DOHH2 (cell line): Measurements from ENCODE around the gene PLA2G7.

Experiments
- H3F3A ChIP-seq: fragments of 200-600 bp; sonication (generic), shearing (Covaris generic); 2 replicates; pipeline ENCODE4 v1.6.0; 2016; ENCODE audit warnings: antibody characterized with exemption, mild to moderate bottlenecking; ENCODE audit not compliant: control insufficient read depth, insufficient read depth
- H3K27ac ChIP-seq: fragments of 200-600 bp; sonication (generic); 2 replicates; pipeline ENCODE4 v1.5.1; 2014; ENCODE audit warnings: low read depth, mild to moderate bottlenecking, low read length, moderate library complexity
- H3K27me3 ChIP-seq: fragments of 200-600 bp; sonication (generic); 2 replicates; pipeline ENCODE4 v1.6.1; 2014; ENCODE audit warnings: mild to moderate bottlenecking, low read length, mixed read lengths; ENCODE audit not compliant: control insufficient read depth
- H3K36me3 ChIP-seq: fragments of 200-600 bp; sonication (generic); 2 replicates; pipeline ENCODE4 v1.6.1; 2014; ENCODE audit warnings: mild to moderate bottlenecking, low read length, moderate library complexity, mixed read lengths; ENCODE audit not compliant: control insufficient read depth
- H3K4me1 ChIP-seq: fragments of 200-600 bp; sonication (generic); 2 replicates; pipeline ENCODE4 v1.6.1; 2014; ENCODE audit warnings: mild to moderate bottlenecking, low read length, mixed read lengths; ENCODE audit not compliant: control insufficient read depth
- H3K4me2 ChIP-seq: fragments of 200-600 bp; sonication (generic); 2 replicates; pipeline ENCODE4 v1.6.0; 2014; ENCODE audit warnings: mild to moderate bottlenecking, low read length, moderate library complexity
- H3K4me3 ChIP-seq: fragments of 200-600 bp; sonication (generic); 2 replicates; pipeline ENCODE4 v1.5.1; 2014; ENCODE audit warnings: mild to moderate bottlenecking, low read length, mixed read lengths
- H3K79me2 ChIP-seq: fragments of 200-600 bp; sonication (generic); 2 replicates; pipeline ENCODE4 v1.6.1; 2014; ENCODE audit warnings: mild to moderate bottlenecking, low read length, mixed read lengths; ENCODE audit not compliant: control insufficient read depth
- H3K9me2 ChIP-seq: fragments of 200-600 bp; sonication (generic); replicated peaks from 2 replicates; pipeline ENCODE4 v1.6.1; 2014; ENCODE audit warnings: mild to moderate bottlenecking, low read length, mixed read lengths; ENCODE audit not compliant: control insufficient read depth
- H3K9me3 ChIP-seq: fragments of 200-600 bp; sonication (generic); 2 replicates; pipeline ENCODE4 v1.6.1; 2014; ENCODE audit warnings: antibody characterized with exemption, low read length, mixed read lengths; ENCODE audit not compliant: control insufficient read depth, insufficient read depth
- H4K20me1 ChIP-seq: fragments of 200-600 bp; sonication (generic); 2 replicates; pipeline ENCODE4 v1.6.0; 2014; ENCODE audit warnings: low read depth, mild to moderate bottlenecking, antibody characterized with exemption, low read length, moderate library complexity; ENCODE audit not compliant: control insufficient read depth, insufficient read depth
- EZH2phosphoT487 ChIP-seq: fragments of 200-600 bp; sonication (generic); IDR thresholded peaks from 2 replicates; pipeline ENCODE4 v1.6.1; 2017; ENCODE audit warnings: borderline replicate concordance, mild to moderate bottlenecking, antibody characterized with exemption, low read length, moderate library complexity, mixed read lengths
- TF ChIP-seq, protein P1 (sequence below): fragments of 200-600 bp; sonication (generic); IDR thresholded peaks from one replicate; pipeline ENCODE4 v1.5.1; 2014; ENCODE audit warnings: antibody characterized with exemption, mild to moderate bottlenecking, low read depth, low read length; ENCODE audit not compliant: poor library complexity, severe bottlenecking

Gene PLA2G7

DNA sequence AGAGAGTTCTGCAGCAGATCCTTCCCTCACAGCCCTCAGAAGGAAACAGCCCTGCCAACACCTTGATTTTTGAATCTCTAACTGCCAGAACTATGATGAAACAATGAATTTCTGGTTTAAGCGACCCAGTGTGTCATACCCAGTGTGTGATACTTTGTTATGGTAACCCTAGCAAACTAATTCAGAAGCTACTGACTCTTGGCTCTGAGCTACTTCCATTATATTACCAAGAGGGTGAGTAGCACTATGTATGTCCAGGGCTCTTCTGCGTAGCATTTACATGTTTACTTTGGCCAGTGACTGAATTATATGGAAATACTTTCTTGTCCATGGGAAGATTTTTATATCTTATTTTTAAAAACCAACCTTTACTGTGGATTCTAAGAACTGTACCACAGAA is 28.3 kb upstream of the PLA2G7 start:
- no peaks in the 10 kb centered on the region for H3F3A ChIP-seq
- 0 out of 2 replicates have a peak, but pooled peaks cover 4% of the 10 kb centered on the region for H3K9me3 ChIP-seq
- H3K27me3 ChIP-seq: no peaks in the 10 kb centered on the region
- no peak overlapping the region for H3K4me2 ChIP-seq
- H3K36me3 ChIP-seq: no peaks in the 10 kb centered on the region
- H3K79me2 ChIP-seq: no peaks in the 10 kb centered on the region
- H3K4me3 ChIP-seq: no peak overlapping the region
- no peaks in the 10 kb centered on the region for H3K4me1 ChIP-seq
- TF ChIP-seq EZH2phosphoT487: no peak
- TF ChIP-seq, protein P1, sequence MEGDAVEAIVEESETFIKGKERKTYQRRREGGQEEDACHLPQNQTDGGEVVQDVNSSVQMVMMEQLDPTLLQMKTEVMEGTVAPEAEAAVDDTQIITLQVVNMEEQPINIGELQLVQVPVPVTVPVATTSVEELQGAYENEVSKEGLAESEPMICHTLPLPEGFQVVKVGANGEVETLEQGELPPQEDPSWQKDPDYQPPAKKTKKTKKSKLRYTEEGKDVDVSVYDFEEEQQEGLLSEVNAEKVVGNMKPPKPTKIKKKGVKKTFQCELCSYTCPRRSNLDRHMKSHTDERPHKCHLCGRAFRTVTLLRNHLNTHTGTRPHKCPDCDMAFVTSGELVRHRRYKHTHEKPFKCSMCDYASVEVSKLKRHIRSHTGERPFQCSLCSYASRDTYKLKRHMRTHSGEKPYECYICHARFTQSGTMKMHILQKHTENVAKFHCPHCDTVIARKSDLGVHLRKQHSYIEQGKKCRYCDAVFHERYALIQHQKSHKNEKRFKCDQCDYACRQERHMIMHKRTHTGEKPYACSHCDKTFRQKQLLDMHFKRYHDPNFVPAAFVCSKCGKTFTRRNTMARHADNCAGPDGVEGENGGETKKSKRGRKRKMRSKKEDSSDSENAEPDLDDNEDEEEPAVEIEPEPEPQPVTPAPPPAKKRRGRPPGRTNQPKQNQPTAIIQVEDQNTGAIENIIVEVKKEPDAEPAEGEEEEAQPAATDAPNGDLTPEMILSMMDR: no peak
- no peak overlapping the region for H3K27ac ChIP-seq
- no peaks in the 10 kb centered on the region for H3K9me2 ChIP-seq
- no peaks in the 10 kb centered on the region for H4K20me1 ChIP-seq

DNA sequence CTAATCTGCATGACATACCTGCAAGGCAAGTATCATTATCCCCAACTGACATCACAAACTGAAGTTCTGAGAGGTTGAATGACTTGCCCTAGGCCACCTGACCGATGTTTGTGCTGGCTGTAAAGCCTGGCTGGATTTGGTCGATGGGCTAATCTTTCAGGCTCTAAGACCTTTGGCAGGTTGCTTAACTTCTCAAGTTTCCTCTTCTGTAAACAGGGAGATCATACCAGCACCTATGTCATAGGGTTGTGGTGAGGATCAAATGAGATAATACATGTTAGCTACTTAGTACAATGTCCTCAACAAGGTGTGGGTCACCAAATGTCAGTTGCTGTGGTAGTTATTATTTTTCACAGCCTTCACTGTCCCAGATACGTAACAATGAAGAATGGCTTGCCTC is 25.8 kb upstream of the PLA2G7 start:
- Histone ChIP-seq H3K79me2 (no peaks in the 10 kb centered on the region), H3K9me2 (no peaks in the 10 kb centered on the region)
- TF ChIP-seq, protein P1: no peak
- no peak for TF ChIP-seq EZH2phosphoT487

DNA sequence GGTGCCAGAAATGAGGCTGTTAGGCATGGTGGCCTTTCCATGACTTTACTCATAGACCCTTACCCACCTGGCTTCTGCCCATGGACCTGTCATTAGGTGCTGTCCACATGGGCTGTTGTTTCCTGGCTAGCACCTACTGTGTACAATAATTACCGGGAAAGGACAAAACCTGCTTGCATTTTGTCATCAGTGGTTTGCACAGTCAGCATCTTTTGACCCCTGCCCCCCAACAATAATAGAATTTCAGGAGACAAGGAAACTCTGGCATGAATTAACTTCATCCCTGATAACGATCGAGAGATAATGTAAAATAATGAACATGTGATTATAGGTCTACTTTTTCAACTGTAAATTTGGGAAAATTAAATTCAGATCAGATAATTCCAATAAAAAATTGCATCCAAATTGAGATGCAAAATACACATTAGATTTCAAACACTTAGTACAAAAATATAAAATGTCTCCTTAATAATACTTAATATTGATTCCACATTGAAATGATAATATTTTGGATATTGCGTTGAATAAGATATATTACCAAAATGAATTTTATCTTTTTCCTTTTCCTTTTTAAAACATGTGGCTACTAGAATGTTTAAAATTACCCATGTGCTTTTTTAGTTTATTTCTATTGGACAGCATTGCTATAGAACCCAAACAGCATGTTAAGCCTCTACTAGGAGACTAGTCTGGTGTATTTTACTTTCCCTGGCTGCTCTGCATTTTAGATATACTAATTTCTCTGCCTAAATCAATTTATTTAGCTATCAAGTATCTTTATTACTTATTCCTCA is 24.0 kb upstream of the PLA2G7 start:
- no peaks in the 10 kb centered on the region for H3K9me3 ChIP-seq
- no peak overlapping the region for H3K4me2 ChIP-seq
- no peaks in the 10 kb centered on the region for H3F3A ChIP-seq
- H3K27ac ChIP-seq: no peak overlapping the region
- peaks cover 5% of the 10 kb centered on the region for H3K27me3 ChIP-seq
- no peak overlapping the region for H3K4me3 ChIP-seq
- no peaks in the 10 kb centered on the region for H4K20me1 ChIP-seq
- H3K4me1 ChIP-seq: peaks cover 3% of the 10 kb centered on the region; the same call in 1 of the 2 replicates
- TF ChIP-seq EZH2phosphoT487: no peak
- TF ChIP-seq, protein P1: no peak
- H3K36me3 ChIP-seq: no peaks in the 10 kb centered on the region
- H3K79me2 ChIP-seq: no peaks in the 10 kb centered on the region
- no peaks in the 10 kb centered on the region for H3K9me2 ChIP-seq

More for the DNA sequence above, 25.8 kb upstream of the PLA2G7 start:
- Histone ChIP-seq H3K27ac (no peak overlapping the region), H3K4me3 (no peak overlapping the region), H3K27me3 (peaks cover 4% of the 10 kb centered on the region), H3K9me3 (no peaks in the 10 kb centered on the region), H3K4me2 (no peak overlapping the region), H4K20me1 (no peaks in the 10 kb centered on the region), H3K4me1 (peaks cover 2% of the 10 kb centered on the region; the same call in 1 of the 2 replicates), H3K36me3 (no peaks in the 10 kb centered on the region), H3F3A (no peaks in the 10 kb centered on the region)
